Type B pancreatic cell (in vitro differentiated cells): Measurements from ENCODE around the gene STUM. TPM values are rescaled to one million over a fixed set of nuclear protein-coding genes. Genes with fewer than 3 reads are reported as not detected.

Experiments used
- DNase-seq: peaks from one replicate; pipeline ENCODE4 v3.0.0; 2021; ENCODE audit warnings: mixed read lengths; ENCODE audit not compliant: unreplicated experiment; ENCODE audit errors: extremely low spot score
- H3K27ac Mint-ChIP-seq: 2 replicates; pipeline ENCODE4 v1.8.0; 2021; ENCODE audit warnings: mild to moderate bottlenecking, mixed read lengths
- H3K27me3 Mint-ChIP-seq: 2 replicates; pipeline ENCODE4 v1.8.0; 2021; ENCODE audit warnings: mixed read lengths
- H3K36me3 Mint-ChIP-seq: 2 replicates; pipeline ENCODE4 v1.8.0; 2021; ENCODE audit warnings: mixed read lengths
- H3K4me1 Mint-ChIP-seq: one replicate; pipeline ENCODE4 v1.8.0; 2021; ENCODE audit warnings: mixed read lengths; ENCODE audit not compliant: unreplicated experiment
- H3K4me3 Mint-ChIP-seq: 2 replicates; pipeline ENCODE4 v1.8.0; 2021; ENCODE audit warnings: mild to moderate bottlenecking, mixed read lengths
- H3K9me3 Mint-ChIP-seq: 2 replicates; pipeline ENCODE4 v1.8.0; 2021; ENCODE audit warnings: mixed read lengths
- total RNA-seq: library from RNA; stranded (reverse); gene quantifications from 2 replicates; pipeline ENCODE4 v1.2.1, GENCODE V29; 2021; ENCODE audit warnings: low replicate concordance
- TF ChIP-seq, protein P1 (sequence below): fragments of 200-600 bp; sonication (generic); conservative IDR thresholded peaks from 2 replicates; pipeline ENCODE4 v1.5.0; 2021; ENCODE audit warnings: antibody characterized with exemption, mild to moderate bottlenecking

The STUM gene
- total RNA-seq, 1 donor from 2014 or later, result 2.8 TPM

DNA sequence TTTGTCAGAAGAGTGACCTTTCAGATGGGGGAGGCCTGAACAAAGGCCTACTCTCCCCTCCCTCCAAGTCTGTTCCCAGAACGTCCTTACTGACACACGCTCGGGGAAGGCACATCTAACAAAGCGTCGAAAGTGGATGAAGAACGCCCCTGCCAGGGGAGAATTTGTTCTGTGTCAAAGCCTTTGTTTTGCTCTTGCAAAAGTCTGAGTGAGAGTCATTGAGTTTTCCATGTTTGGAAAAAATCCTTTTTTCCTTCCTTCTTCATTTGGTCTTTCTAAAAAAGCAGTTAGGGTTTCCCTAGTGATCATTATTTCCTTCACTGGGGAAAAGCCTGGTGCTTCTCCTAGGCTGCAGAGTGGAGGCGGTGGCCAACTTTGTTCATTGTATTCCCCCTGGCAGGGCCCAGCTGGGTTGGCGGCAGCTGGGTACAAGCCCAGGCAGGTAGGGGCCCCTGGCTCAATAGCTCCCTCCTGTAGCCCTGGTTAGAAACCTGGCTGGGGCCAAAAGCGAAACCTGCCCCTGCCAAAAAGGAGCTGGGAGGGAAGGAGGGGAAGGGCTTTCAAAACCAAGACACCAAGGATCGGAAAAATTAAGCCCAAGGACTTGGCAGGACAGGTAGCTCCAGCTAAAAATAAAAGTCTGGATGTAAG lies 109.5 kb downstream of the STUM start:
- DNase-seq, result no peak
- no peaks in the 10 kb centered on the region for H3K36me3 Mint-ChIP-seq
- H3K9me3 Mint-ChIP-seq, result no peaks in the 10 kb centered on the region
- peak overlapping the region; percentile 88 for H3K27ac Mint-ChIP-seq
- TF ChIP-seq, protein P1, sequence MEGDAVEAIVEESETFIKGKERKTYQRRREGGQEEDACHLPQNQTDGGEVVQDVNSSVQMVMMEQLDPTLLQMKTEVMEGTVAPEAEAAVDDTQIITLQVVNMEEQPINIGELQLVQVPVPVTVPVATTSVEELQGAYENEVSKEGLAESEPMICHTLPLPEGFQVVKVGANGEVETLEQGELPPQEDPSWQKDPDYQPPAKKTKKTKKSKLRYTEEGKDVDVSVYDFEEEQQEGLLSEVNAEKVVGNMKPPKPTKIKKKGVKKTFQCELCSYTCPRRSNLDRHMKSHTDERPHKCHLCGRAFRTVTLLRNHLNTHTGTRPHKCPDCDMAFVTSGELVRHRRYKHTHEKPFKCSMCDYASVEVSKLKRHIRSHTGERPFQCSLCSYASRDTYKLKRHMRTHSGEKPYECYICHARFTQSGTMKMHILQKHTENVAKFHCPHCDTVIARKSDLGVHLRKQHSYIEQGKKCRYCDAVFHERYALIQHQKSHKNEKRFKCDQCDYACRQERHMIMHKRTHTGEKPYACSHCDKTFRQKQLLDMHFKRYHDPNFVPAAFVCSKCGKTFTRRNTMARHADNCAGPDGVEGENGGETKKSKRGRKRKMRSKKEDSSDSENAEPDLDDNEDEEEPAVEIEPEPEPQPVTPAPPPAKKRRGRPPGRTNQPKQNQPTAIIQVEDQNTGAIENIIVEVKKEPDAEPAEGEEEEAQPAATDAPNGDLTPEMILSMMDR, result no peak
- H3K4me3 Mint-ChIP-seq, result peak overlapping the region; percentile 15
- H3K27me3 Mint-ChIP-seq, result no peaks in the 10 kb centered on the region
- peaks cover 67% of the 10 kb centered on the region for H3K4me1 Mint-ChIP-seq

DNA sequence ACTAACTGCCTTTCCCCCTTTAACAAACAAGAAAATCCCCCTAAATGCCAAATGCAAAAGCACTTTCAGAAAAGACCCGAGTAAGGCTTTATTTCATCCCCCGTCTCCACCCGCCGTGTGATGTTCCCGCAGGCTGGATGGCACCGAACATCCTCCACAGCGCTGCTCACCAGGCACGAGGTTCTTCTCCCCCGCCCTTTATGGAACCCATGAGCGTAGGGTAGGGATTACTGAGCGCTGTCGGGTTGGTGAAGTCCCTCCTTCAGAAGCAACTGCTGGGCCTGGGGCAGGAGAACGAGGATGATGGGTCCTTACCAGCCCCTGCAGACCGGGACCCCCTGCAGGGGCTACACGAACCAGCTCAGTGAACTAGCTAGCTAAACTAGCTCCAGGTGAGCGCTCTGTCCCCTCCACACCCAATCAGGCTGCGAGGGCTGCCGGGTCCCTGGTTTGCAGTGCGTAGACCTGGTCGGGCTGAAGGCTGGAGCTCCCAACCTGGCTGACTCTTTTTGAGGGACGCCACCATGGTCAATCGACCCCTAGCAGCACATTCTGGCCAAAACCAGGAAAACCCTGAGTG lies 110.1 kb downstream of the STUM start:
- H3K4me3 Mint-ChIP-seq, result peak overlapping the region; percentile 15

More for the DNA sequence above, 110.1 kb downstream of the STUM start:
- no peaks in the 10 kb centered on the region for H3K9me3 Mint-ChIP-seq
- H3K36me3 Mint-ChIP-seq, result no peaks in the 10 kb centered on the region
- no peak for DNase-seq
- TF ChIP-seq, protein P1, result no peak
- H3K27me3 Mint-ChIP-seq, result no peaks in the 10 kb centered on the region
- H3K27ac Mint-ChIP-seq, result peak overlapping the region; percentile 88
- peaks cover 71% of the 10 kb centered on the region for H3K4me1 Mint-ChIP-seq

Other genes with a start within 250 kb of the STUM start
- 5.4 and 10.5 TPM in 2 replicates for gene LIN9, start 239.6 kb upstream of the STUM start, total RNA-seq
- 106 and 186 TPM in 2 replicates for gene PARP1, start 140.7 kb upstream of the STUM start, total RNA-seq
- gene ITPKB, start 190.5 kb downstream of the STUM start, total RNA-seq, result 24.5 and 31.4 TPM in 2 replicates